ENCODE measurements around the gene SMARCB1. TPM values are rescaled to one million over a fixed set of nuclear protein-coding genes. Genes with fewer than 3 reads are reported as not detected.
A peak's percentile ranks its signal among the peaks of the same experiment; 100 is the strongest.

SMARCB1 gene
- total and polyA plus RNA-seq, 2 donors from 2014 or later: 68.7 to 79.0 TPM

- FAIRE-seq (no peak), DNase-seq (peak in 1 of 5 donors; percentile 39)
- Histone ChIP-seq H3K9me3 (ENCODE audit: control insufficient read depth in 2 of 3, insufficient read depth in 1 of 3, low read length in 3 of 3) (no peaks in the 10 kb centered on the region), H3K36me3 (ENCODE audit: control insufficient read depth in 2 of 3, insufficient read depth in 3 of 3, low read length in 3 of 3) (peaks cover 8 to 53% (median 31%) of the 10 kb centered on the region in 3 donors), H3K4me3 (ENCODE audit: low read length in 3 of 3) (no peak overlapping the region), H3K27ac (ENCODE audit: low read depth in 2 of 2, low read length in 2 of 2) (no peak overlapping the region), H3K4me1 (ENCODE audit: control insufficient read depth in 2 of 3, insufficient read depth in 2 of 3, low read depth in 1 of 3, low read length in 3 of 3) (no peaks in the 10 kb centered on the region), H3K27me3 (ENCODE audit: control insufficient read depth, insufficient read depth, low read length) (no peaks in the 10 kb centered on the region), H3K9ac (ENCODE audit: low read length in 3 of 3) (no peak overlapping the region)
- TF ChIP-seq CTCF (IDR thresholded peaks at IDR 0.05; ENCODE audit: borderline replicate concordance, extremely low read depth, insufficient read depth): no peak
- intact Hi-C loops (cut with DNase I): no loop called here
Measured at GRCh38 chr22:23804781-23805291, 18.1 kb downstream of the SMARCB1 start.

- H3K36me3 ChIP-seq (ENCODE audit: control insufficient read depth in 2 of 3, insufficient read depth in 3 of 3, low read length in 3 of 3): peaks cover 8 to 34% (median 21%) of the 10 kb centered on the region in 3 donors
- no peaks in the 10 kb centered on the region for H3K4me1 ChIP-seq (ENCODE audit: control insufficient read depth in 2 of 3, insufficient read depth in 2 of 3, low read depth in 1 of 3, low read length in 3 of 3)
- intact Hi-C loops (cut with DNase I): no loop called here
- H3K27ac ChIP-seq (ENCODE audit: low read depth in 2 of 2, low read length in 2 of 2): no peak overlapping the region
- no peak for FAIRE-seq
- no peak overlapping the region for H3K9ac ChIP-seq (ENCODE audit: low read length in 3 of 3)
- DNase-seq: no peak
- H3K4me3 ChIP-seq (ENCODE audit: low read length in 3 of 3): no peak overlapping the region
- H3K9me3 ChIP-seq (ENCODE audit: control insufficient read depth in 2 of 3, insufficient read depth in 1 of 3, low read length in 3 of 3): no peaks in the 10 kb centered on the region
- TF ChIP-seq CTCF (IDR thresholded peaks at IDR 0.05; ENCODE audit: borderline replicate concordance, extremely low read depth, insufficient read depth): no peak
- H3K27me3 ChIP-seq (ENCODE audit: control insufficient read depth, insufficient read depth, low read length): no peaks in the 10 kb centered on the region
Measured at GRCh38 chr22:23806837-23807236, 20.1 kb downstream of the SMARCB1 start.

GRCh38 chr22:23812378-23812777 lies 25.6 kb downstream of the SMARCB1 start:
- no peaks in the 10 kb centered on the region for H3K27me3 ChIP-seq (ENCODE audit: control insufficient read depth, insufficient read depth, low read length)
- no peaks in the 10 kb centered on the region for H3K9me3 ChIP-seq (ENCODE audit: control insufficient read depth in 2 of 3, insufficient read depth in 1 of 3, low read length in 3 of 3)
- H3K9ac ChIP-seq (ENCODE audit: low read length in 3 of 3): no peak overlapping the region
- no peak overlapping the region for H3K27ac ChIP-seq (ENCODE audit: low read depth in 2 of 2, low read length in 2 of 2)
- DNase-seq (no peak), FAIRE-seq (no peak)
- H3K4me3 ChIP-seq (ENCODE audit: low read length in 3 of 3): no peak overlapping the region
- H3K36me3 ChIP-seq (ENCODE audit: control insufficient read depth in 2 of 3, insufficient read depth in 3 of 3, low read length in 3 of 3): peaks cover 4 to 14% (median 12%) of the 10 kb centered on the region in 3 donors
- no peaks in the 10 kb centered on the region for H3K4me1 ChIP-seq (ENCODE audit: control insufficient read depth in 2 of 3, insufficient read depth in 2 of 3, low read depth in 1 of 3, low read length in 3 of 3)
- TF ChIP-seq CTCF (IDR thresholded peaks at IDR 0.05; ENCODE audit: borderline replicate concordance, extremely low read depth, insufficient read depth): no peak
- intact Hi-C loops (cut with DNase I): no loop called here
